H1 (cell line): ENCODE measurements around the gene TEX44.

Source experiments
- ATF3 ChIP-seq: IDR thresholded peaks from 2 replicates; pipeline ENCODE4 v1.6.1; 2011; ENCODE audit warnings: low read depth, mild to moderate bottlenecking, low read length; ENCODE audit not compliant: insufficient read depth
- CREB1 ChIP-seq: IDR thresholded peaks from 2 replicates; pipeline ENCODE4 v1.6.1; 2012; ENCODE audit warnings: inconsistent platforms
- JUN ChIP-seq: IDR thresholded peaks from 2 replicates; pipeline ENCODE4 v1.6.1; 2011; ENCODE audit warnings: low read depth, mild to moderate bottlenecking, improper control_type of control experiment, low read length
- NANOG ChIP-seq: IDR thresholded peaks from 2 replicates; pipeline ENCODE4 v1.6.1; 2011; ENCODE audit warnings: low read length, low read depth, mild to moderate bottlenecking, inconsistent platforms; ENCODE audit not compliant: insufficient read depth, poor library complexity, severe bottlenecking
- POLR2A ChIP-seq, 2 experiments: IDR thresholded peaks; 1 replicate in 1 of 2; 2 replicates in 1 of 2; pipeline ENCODE4 v1.6.1; 2011; ENCODE audit warnings: low read depth in 2 of 2, low read length in 2 of 2, mild to moderate bottlenecking in 2 of 2; ENCODE audit errors: control extremely low read depth in 1 of 2
- POLR2AphosphoS5 ChIP-seq: IDR thresholded peaks from 2 replicates; pipeline ENCODE4 v1.6.1; 2011; ENCODE audit warnings: low read depth, low read length
- SP2 ChIP-seq: IDR thresholded peaks from 2 replicates; pipeline ENCODE4 v1.6.1; 2012; ENCODE audit warnings: mild to moderate bottlenecking, low read length, inconsistent platforms
- YY1 ChIP-seq: IDR thresholded peaks from 2 replicates; pipeline ENCODE4 v1.6.1; 2011; ENCODE audit warnings: low read depth, mild to moderate bottlenecking, low read length
- TF ChIP-seq, protein P1 (sequence below), 3 experiments: IDR thresholded peaks; 1 replicate in 2 of 3; 2 replicates in 1 of 3; pipeline versions ENCODE4 v1.5.1 to v1.6.1; 2011; ENCODE audit warnings: low read length in 3 of 3, mild to moderate bottlenecking in 3 of 3, inconsistent platforms in 2 of 3, low read depth in 1 of 3, moderate library complexity in 1 of 3; ENCODE audit not compliant: insufficient read depth in 1 of 3; ENCODE audit errors: control extremely low read depth in 1 of 3

DNA sequence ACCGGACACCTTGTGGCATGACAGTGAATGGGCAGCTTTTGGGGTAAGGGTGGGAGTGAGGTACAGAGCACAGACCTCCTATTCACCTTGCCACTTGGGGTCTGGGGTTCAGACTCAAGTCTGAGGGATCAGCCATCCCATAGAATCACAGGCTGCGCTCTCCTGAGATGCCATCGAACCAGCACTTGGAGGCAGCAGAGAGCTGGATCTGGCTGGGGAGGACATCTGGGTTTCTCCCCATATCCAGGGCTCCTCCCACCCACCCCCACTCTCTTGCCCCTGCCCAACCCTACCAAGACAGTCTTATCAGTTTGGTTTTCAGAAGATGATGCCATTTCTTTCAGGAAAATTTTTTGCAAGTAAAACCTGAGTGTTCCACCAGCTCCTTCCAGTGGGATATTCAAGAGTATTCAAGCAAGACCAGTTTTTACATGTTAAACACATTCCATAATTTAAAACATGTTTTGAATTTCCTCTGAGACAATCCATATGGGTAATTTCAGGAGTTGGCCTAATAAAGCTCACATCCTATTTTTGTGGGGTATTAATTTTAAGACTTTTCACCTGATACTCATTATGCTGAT is 29.2 kb upstream of the TEX44 start:
- TF ChIP-seq, protein P1, sequence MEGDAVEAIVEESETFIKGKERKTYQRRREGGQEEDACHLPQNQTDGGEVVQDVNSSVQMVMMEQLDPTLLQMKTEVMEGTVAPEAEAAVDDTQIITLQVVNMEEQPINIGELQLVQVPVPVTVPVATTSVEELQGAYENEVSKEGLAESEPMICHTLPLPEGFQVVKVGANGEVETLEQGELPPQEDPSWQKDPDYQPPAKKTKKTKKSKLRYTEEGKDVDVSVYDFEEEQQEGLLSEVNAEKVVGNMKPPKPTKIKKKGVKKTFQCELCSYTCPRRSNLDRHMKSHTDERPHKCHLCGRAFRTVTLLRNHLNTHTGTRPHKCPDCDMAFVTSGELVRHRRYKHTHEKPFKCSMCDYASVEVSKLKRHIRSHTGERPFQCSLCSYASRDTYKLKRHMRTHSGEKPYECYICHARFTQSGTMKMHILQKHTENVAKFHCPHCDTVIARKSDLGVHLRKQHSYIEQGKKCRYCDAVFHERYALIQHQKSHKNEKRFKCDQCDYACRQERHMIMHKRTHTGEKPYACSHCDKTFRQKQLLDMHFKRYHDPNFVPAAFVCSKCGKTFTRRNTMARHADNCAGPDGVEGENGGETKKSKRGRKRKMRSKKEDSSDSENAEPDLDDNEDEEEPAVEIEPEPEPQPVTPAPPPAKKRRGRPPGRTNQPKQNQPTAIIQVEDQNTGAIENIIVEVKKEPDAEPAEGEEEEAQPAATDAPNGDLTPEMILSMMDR (IDR thresholded peaks at IDR 0.05; ENCODE audit: control extremely low read depth in 1 of 3, insufficient read depth in 1 of 3, low read depth in 1 of 3, low read length in 3 of 3): peak; percentile 90 to 95 (median 93)
- TF ChIP-seq NANOG (no peak), YY1 (peak; percentile 51; the same call in 1 of the 2 replicates), POLR2AphosphoS5 (no peak), CREB1 (no peak), SP2 (no peak), POLR2A (IDR thresholded peaks at IDR 0.05; ENCODE audit: control extremely low read depth in 1 of 2, low read depth in 2 of 2, low read length in 2 of 2) (no peak), ATF3 (no peak), JUN (no peak)
